B cell (primary cell): ENCODE results near the gene SDR9C7. TPM values are rescaled to one million over a fixed set of nuclear protein-coding genes. Genes with fewer than 3 reads are reported as not detected.
"Not testable (repeated sequence)": the region's sequence is repeated elsewhere in the genome, so short reads cannot be mapped to it uniquely, and the experiment has no call there.

ENCODE experiments used
- ATAC-seq: fragments of 200-7000 bp; cut with Tn5 transposase; one replicate; pipeline ENCODE4 v1.10.0; 2021; ENCODE audit warnings: low read depth, mild to moderate bottlenecking, moderate number of reproducible peaks, moderate library complexity
- CTCF ChIA-PET: fragments of 350-600 bp; sonication (Branson Sonifier 250); formaldehyde crosslinking; loops from one replicate; lab custom pipeline; 2021; ENCODE audit warnings: antibody characterized with exemption, inconsistent platforms; lab: Charles Lee
- POLR2A ChIA-PET: fragments of 350-600 bp; sonication (Branson Sonifier 250); formaldehyde crosslinking; loops from one replicate; lab custom pipeline; 2021; ENCODE audit warnings: antibody characterized with exemption; lab: Charles Lee
- DNase-seq: peaks from one replicate; pipeline ENCODE4 v3.0.0; 2013
- H2AFZ ChIP-seq: 2 replicates; pipeline ENCODE4 v1.6.1; 2012; ENCODE audit warnings: mild to moderate bottlenecking, low read depth, low read length; ENCODE audit not compliant: insufficient read depth, poor library complexity, severe bottlenecking
- H3K27ac ChIP-seq, 2 donors: 1 replicate in 1 of 2; 2 replicates in 1 of 2; pipeline ENCODE4 v1.5.1; 2012 to 2013; ENCODE audit warnings: low read length in 2 of 2, mild to moderate bottlenecking in 2 of 2, moderate library complexity in 1 of 2
- H3K27me3 ChIP-seq, 4 experiments: fragments of 200-600 bp in 1 of 4; sonication (generic) in 1 of 4; replicated peaks in 1 of 4; 1 replicate in 2 of 4; 2 replicates in 2 of 4; pipeline versions ENCODE4 v1.6.1 to v1.7.0; 2013 to 2016; ENCODE audit warnings: low read length in 3 of 4, mild to moderate bottlenecking in 2 of 4, mixed read lengths in 1 of 4, moderate library complexity in 1 of 4; ENCODE audit not compliant: insufficient read depth in 4 of 4, control insufficient read depth in 3 of 4; ENCODE audit errors: control extremely low read depth in 1 of 4
- H3K36me3 ChIP-seq, 2 experiments: replicated peaks in 1 of 2; 1 replicate in 1 of 2; 2 replicates in 1 of 2; pipeline versions ENCODE4 v1.6.1 to v1.7.1; 2013; ENCODE audit warnings: low read length in 1 of 2; ENCODE audit not compliant: insufficient read depth in 2 of 2, control insufficient read depth in 1 of 2; ENCODE audit errors: control extremely low read depth in 1 of 2, extremely low read depth in 1 of 2
- H3K4me1 ChIP-seq, 2 donors: fragments of 200-600 bp in 1 of 2; sonication (generic) in 1 of 2; 1 replicate in 1 of 2; 2 replicates in 1 of 2; pipeline versions ENCODE4 v1.5.1 to v1.6.1; 2013 to 2017; ENCODE audit warnings: low read length in 2 of 2; ENCODE audit not compliant: control insufficient read depth in 2 of 2, insufficient read depth in 2 of 2
- H3K4me2 ChIP-seq: replicated peaks from 2 replicates; pipeline ENCODE3; 2012; ENCODE audit warnings: mild to moderate bottlenecking, low read depth, low read length; ENCODE audit not compliant: poor library complexity, severe bottlenecking
- H3K4me3 ChIP-seq, 5 experiments: fragments of 200-600 bp in 1 of 5; sonication (generic) in 1 of 5; 1 replicate in 3 of 5; 2 replicates in 2 of 5; pipeline versions ENCODE4 v1.5.1 to v1.7.0; 2011 to 2016; ENCODE audit warnings: low read length in 4 of 5, mild to moderate bottlenecking in 4 of 5, low read depth in 2 of 5, control low read depth in 1 of 5, moderate library complexity in 1 of 5; ENCODE audit not compliant: insufficient read depth in 1 of 5; ENCODE audit errors: control extremely low read depth in 1 of 5, extremely low read depth in 1 of 5
- H3K79me2 ChIP-seq: fragments of 200-600 bp; sonication (generic); one replicate; pipeline ENCODE4 v1.6.0; 2016; ENCODE audit warnings: low read length; ENCODE audit not compliant: control insufficient read depth, insufficient read depth
- H3K9ac ChIP-seq: fragments of 200-600 bp; sonication (generic); 2 replicates; pipeline ENCODE4 v1.6.1; 2017; ENCODE audit warnings: mild to moderate bottlenecking, low read length, moderate library complexity
- H3K9me3 ChIP-seq, 3 donors: one replicate each; pipeline versions ENCODE4 v1.6.1 to v1.7.1; 2013; ENCODE audit warnings: low read length in 2 of 3; ENCODE audit not compliant: control insufficient read depth in 2 of 3, insufficient read depth in 1 of 3; ENCODE audit errors: control extremely low read depth in 1 of 3
- H4K20me1 ChIP-seq: 2 replicates; pipeline ENCODE4 v1.6.0; 2012; ENCODE audit warnings: mild to moderate bottlenecking, low read length; ENCODE audit not compliant: insufficient read depth, control insufficient read depth, poor library complexity, severe bottlenecking
- H3K27ac Mint-ChIP-seq: one replicate; pipeline ENCODE4 v1.8.0; 2021; ENCODE audit warnings: mixed read lengths
- H3K27me3 Mint-ChIP-seq: one replicate; pipeline ENCODE4 v1.8.0; 2021; ENCODE audit warnings: mixed read lengths
- H3K4me1 Mint-ChIP-seq: one replicate; pipeline ENCODE4 v1.8.0; 2021; ENCODE audit warnings: mixed read lengths
- H3K4me3 Mint-ChIP-seq: one replicate; pipeline ENCODE4 v1.8.0; 2021; ENCODE audit warnings: mixed read lengths
- H3K9me3 Mint-ChIP-seq: one replicate; pipeline ENCODE4 v1.8.0; 2022; ENCODE audit warnings: mixed read lengths; ENCODE audit not compliant: insufficient read depth
- EZH2 ChIP-seq: IDR thresholded peaks from 2 replicates; pipeline ENCODE4 v1.6.1; 2012; ENCODE audit warnings: borderline replicate concordance, low read depth, mild to moderate bottlenecking, moderate library complexity, low read length; ENCODE audit not compliant: insufficient read depth, poor library complexity, severe bottlenecking
- WGBS: methylation state at CpG from one replicate; pipeline ENCODE4 v1.1.5; 2013; ENCODE audit warnings: missing lambda C conversion rate; ENCODE audit not compliant: insufficient coverage; 5-methylcytosine and 5-hydroxymethylcytosine counted together
- intact Hi-C: fragments of 100-400 bp; cut with micrococcal nuclease; formaldehyde crosslinking; loops from one replicate; pipeline ENCODE4 v1.10.0; 2022
- polyA plus RNA-seq: library from polyadenylated mRNA; depleted of rRNA; stranded (reverse); fragments of >200 nt; gene quantifications from 2 replicates; pipeline ENCODE4 v1.2.3, GENCODE V29; 2012
- total RNA-seq, 2 donors: library from RNA; stranded (reverse); fragments of 120-200 nt in 1 of 2; gene quantifications; 1 replicate in 1 of 2; 2 replicates in 1 of 2; pipeline versions ENCODE4 v1.2.3 to v1.2.4, GENCODE V29; 2013 to 2022
- TF ChIP-seq, protein P1 (sequence below): fragments of 200-600 bp; IDR thresholded peaks from one replicate; pipeline ENCODE4 v1.8.0; 2022; ENCODE audit warnings: antibody characterized with exemption, mild to moderate bottlenecking

Gene SDR9C7
- total and polyA plus RNA-seq, 2 donors (not counting 1 experiment from before 2014, with no cell fraction given), result not detected

DNA sequence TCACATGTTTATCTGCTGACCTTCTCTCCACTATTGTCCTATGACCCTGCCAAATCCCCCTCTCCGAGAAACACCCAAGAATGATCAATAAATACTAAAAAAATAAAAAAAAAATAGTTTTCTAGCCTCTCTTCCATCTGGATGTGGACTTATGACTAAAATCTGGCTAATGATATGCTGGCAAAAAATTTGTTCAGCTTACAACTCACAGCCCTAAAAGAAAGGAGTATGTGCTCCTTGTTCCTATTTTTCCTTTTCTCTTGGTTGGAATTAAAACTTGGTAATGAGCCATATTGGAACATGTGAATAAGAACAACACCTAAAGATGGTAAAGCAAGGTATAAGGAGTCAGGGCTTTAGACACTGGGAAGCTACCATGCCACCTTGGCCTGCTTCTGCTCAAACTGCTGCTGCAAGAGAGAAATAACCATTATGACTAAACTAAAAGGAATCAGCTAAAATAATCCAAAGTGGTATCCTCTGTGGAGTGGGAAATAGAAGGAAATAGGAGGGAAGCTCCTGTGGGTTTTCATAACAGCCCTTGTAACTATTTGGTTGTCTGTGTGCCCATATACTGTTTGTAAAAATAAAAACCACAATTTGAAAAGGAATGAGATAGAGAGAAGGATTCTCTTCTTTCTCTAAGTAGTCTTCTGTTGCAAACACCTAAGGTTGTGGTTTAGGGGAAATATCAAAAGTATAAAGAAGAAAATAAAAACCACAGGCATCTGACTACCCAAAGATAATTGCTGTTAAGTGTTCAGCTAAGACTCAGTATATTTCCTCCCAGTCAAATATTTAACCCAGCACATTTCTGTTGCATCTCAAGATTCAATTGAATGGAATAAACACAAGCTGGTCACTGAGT is 53.8 kb downstream of the SDR9C7 start:
- DNase-seq (no peak), ATAC-seq (no peak)
- H3K27me3 Mint-ChIP-seq, result peaks cover 35% of the 10 kb centered on the region
- WGBS, result no CpG with 5 or more reads among the region's 1 CpG
- Histone ChIP-seq H3K9me3 (peaks cover 2 to 18% (median 6%) of the 10 kb centered on the region in 3 donors), H3K9ac (no peak overlapping the region), H3K4me1 (no peaks in the 10 kb centered on the region), H3K79me2 (no peaks in the 10 kb centered on the region), H4K20me1 (no peaks in the 10 kb centered on the region), H3K27ac (no peak overlapping the region), H2AFZ (no peak overlapping the region), H3K4me3 (no peak overlapping the region), H3K27me3 (peaks cover 0 to 11% (median 3%) of the 10 kb centered on the region in 4 experiments), H3K36me3 (no peaks in the 10 kb centered on the region), H3K4me2 (no peak overlapping the region)
- no peak overlapping the region for H3K4me3 Mint-ChIP-seq
- POLR2A ChIA-PET, result no interaction called here
- TF ChIP-seq EZH2, result no peak
- TF ChIP-seq, protein P1, sequence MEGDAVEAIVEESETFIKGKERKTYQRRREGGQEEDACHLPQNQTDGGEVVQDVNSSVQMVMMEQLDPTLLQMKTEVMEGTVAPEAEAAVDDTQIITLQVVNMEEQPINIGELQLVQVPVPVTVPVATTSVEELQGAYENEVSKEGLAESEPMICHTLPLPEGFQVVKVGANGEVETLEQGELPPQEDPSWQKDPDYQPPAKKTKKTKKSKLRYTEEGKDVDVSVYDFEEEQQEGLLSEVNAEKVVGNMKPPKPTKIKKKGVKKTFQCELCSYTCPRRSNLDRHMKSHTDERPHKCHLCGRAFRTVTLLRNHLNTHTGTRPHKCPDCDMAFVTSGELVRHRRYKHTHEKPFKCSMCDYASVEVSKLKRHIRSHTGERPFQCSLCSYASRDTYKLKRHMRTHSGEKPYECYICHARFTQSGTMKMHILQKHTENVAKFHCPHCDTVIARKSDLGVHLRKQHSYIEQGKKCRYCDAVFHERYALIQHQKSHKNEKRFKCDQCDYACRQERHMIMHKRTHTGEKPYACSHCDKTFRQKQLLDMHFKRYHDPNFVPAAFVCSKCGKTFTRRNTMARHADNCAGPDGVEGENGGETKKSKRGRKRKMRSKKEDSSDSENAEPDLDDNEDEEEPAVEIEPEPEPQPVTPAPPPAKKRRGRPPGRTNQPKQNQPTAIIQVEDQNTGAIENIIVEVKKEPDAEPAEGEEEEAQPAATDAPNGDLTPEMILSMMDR, result no peak
- no peaks in the 10 kb centered on the region for H3K4me1 Mint-ChIP-seq
- no peak overlapping the region for H3K27ac Mint-ChIP-seq
- CTCF ChIA-PET, result no interaction called here
- peaks cover 18% of the 10 kb centered on the region for H3K9me3 Mint-ChIP-seq
- intact Hi-C loops, result no loop called here

DNA sequence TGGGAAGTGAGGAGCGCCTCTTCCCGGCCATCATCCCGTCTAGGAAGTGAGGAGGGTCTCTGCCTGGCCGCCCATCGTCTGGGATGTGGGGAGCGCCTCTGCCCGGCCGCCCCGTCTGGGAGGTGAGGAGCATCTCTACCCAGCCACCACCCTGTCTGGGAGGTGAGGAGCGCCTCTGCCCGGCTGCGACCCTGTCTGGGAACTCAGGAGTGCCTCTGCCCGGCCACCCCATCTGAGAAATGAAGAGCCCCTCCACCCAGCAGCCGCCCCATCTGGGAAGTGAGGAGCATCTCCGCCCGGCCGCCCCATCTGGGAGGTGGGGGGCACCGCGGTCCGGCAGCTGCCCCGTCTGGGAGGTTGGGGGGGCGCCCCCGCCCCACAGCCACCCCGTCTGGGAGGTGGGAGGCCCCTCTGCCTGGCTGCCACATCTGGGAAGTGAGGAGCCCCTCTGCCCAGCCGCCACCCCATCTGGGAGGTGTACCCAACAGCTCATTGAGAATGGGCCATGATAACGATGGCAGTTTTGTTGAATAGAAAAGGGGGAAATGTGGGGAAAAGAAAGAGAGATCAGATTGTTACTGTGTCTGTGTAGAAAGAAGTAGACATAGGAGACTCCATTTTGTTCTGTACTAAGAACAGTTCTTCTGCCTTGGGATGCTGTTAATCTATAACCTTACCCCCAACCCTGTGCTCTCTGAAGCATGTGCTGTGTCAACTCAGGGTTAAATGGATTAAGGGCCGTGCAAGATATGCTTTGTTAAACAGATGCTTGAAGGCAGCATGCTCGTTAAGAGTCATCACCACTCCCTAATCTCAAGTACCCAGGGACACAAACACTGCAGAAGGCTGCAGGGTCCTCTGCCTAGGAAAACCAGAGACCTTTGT is 54.7 kb downstream of the SDR9C7 start:
- H3K27ac Mint-ChIP-seq, result not testable (repeated sequence)

More for the DNA sequence above, 54.7 kb downstream of the SDR9C7 start:
- H4K20me1 ChIP-seq, intact Hi-C loops, CTCF ChIA-PET, DNase-seq, POLR2A ChIA-PET, H3K36me3 ChIP-seq, H3K79me2 ChIP-seq, H3K4me1 ChIP-seq, H3K4me1 Mint-ChIP-seq, H3K4me3 ChIP-seq, ATAC-seq, H3K9ac ChIP-seq, H3K4me2 ChIP-seq, H3K27ac ChIP-seq, H3K4me3 Mint-ChIP-seq, H2AFZ ChIP-seq: not testable (repeated sequence)
- H3K27me3 Mint-ChIP-seq, result peaks cover 41% of the 10 kb centered on the region
- Histone ChIP-seq H3K27me3 (peaks cover 0 to 16% (median 5%) of the 10 kb centered on the region in 4 experiments), H3K9me3 (peaks cover 1 to 18% (median 6%) of the 10 kb centered on the region in 3 donors)
- peaks cover 16% of the 10 kb centered on the region for H3K9me3 Mint-ChIP-seq
- WGBS, result 93% methylated on average over 18 of the region's 28 CpGs
